CD14-positive monocyte (primary cell): ENCODE results near the gene C5orf58. TPM values are rescaled to one million over a fixed set of nuclear protein-coding genes. Genes with fewer than 3 reads are reported as not detected.

Experiments used
- DNase-seq, 3 donors: peaks; one replicate each; pipeline ENCODE4 v3.0.0-alpha.2; 2011 to 2022
- H2AFZ ChIP-seq: 2 replicates; pipeline ENCODE4 v1.6.0; 2012; ENCODE audit warnings: mild to moderate bottlenecking, low read depth, low read length, inconsistent platforms; ENCODE audit not compliant: insufficient read depth, poor library complexity, severe bottlenecking
- H3K27ac ChIP-seq, 2 donors: 1 replicate in 1 of 2; 2 replicates in 1 of 2; pipeline ENCODE4 v1.5.1; 2012 to 2013; ENCODE audit warnings: low read length in 2 of 2, control low read depth in 1 of 2, inconsistent platforms in 1 of 2, low read depth in 1 of 2, mild to moderate bottlenecking in 1 of 2
- H3K27me3 ChIP-seq, 2 donors: one replicate each; pipeline versions ENCODE4 v1.6.0 to v1.6.1; 2011 to 2013; ENCODE audit warnings: low read length in 2 of 2; ENCODE audit not compliant: control insufficient read depth in 2 of 2, insufficient read depth in 2 of 2
- H3K36me3 ChIP-seq, 2 donors: replicated peaks in 1 of 2; 1 replicate in 1 of 2; 2 replicates in 1 of 2; pipeline versions ENCODE4 v1.5.1 to v1.6.1; 2012 to 2013; ENCODE audit warnings: low read length in 2 of 2, control low read depth in 1 of 2, inconsistent platforms in 1 of 2, mild to moderate bottlenecking in 1 of 2; ENCODE audit not compliant: insufficient read depth in 2 of 2, control insufficient read depth in 1 of 2
- H3K4me1 ChIP-seq, 2 donors: 1 replicate in 1 of 2; 2 replicates in 1 of 2; pipeline versions ENCODE4 v1.5.1 to v1.6.1; 2012 to 2013; ENCODE audit warnings: low read length in 2 of 2, control low read depth in 1 of 2, inconsistent platforms in 1 of 2, mild to moderate bottlenecking in 1 of 2, moderate library complexity in 1 of 2; ENCODE audit not compliant: insufficient read depth in 2 of 2, control insufficient read depth in 1 of 2
- H3K4me2 ChIP-seq: replicated peaks from 2 replicates; pipeline ENCODE3; 2012; ENCODE audit warnings: low read length, moderate library complexity, mild to moderate bottlenecking; ENCODE audit not compliant: poor library complexity, severe bottlenecking; ENCODE audit errors: extremely low read depth
- H3K4me3 ChIP-seq, 3 experiments: fragments of 200-600 bp in 1 of 3; sonication (generic) in 1 of 3; replicated peaks in 1 of 3; 1 replicate in 2 of 3; 2 replicates in 1 of 3; pipeline ENCODE4 v1.5.1; 2011 to 2013; ENCODE audit warnings: low read length in 3 of 3, mild to moderate bottlenecking in 3 of 3, control low read depth in 2 of 3, low read depth in 2 of 3, inconsistent platforms in 1 of 3, moderate library complexity in 1 of 3
- H3K79me2 ChIP-seq: 2 replicates; pipeline ENCODE4 v1.6.0; 2012; ENCODE audit warnings: mild to moderate bottlenecking, control low read depth, inconsistent platforms, low read length, moderate library complexity; ENCODE audit not compliant: insufficient read depth
- H3K9ac ChIP-seq: 2 replicates; pipeline ENCODE4 v1.6.0; 2017; ENCODE audit warnings: low read length, mild to moderate bottlenecking; ENCODE audit not compliant: insufficient read depth, poor library complexity, severe bottlenecking
- H3K9me3 ChIP-seq, 2 donors: replicated peaks in 1 of 2; 1 replicate in 1 of 2; 2 replicates in 1 of 2; pipeline versions ENCODE4 v1.5.1 to v1.6.1; 2012 to 2013; ENCODE audit warnings: low read length in 2 of 2, control low read depth in 1 of 2; ENCODE audit not compliant: control insufficient read depth in 1 of 2, insufficient read depth in 1 of 2
- H4K20me1 ChIP-seq: 2 replicates; pipeline ENCODE4 v1.6.0; 2012; ENCODE audit warnings: mild to moderate bottlenecking, low read length, control low read depth, moderate library complexity; ENCODE audit not compliant: insufficient read depth
- H3K27ac Mint-ChIP-seq, 7 donors: one replicate each; pipeline ENCODE4 v1.8.0; 2020; ENCODE audit warnings: mild to moderate bottlenecking in 7 of 7, mixed read lengths in 7 of 7, moderate library complexity in 6 of 7, inconsistent platforms in 2 of 7
- H3K27me3 Mint-ChIP-seq, 3 donors: one replicate each; pipeline ENCODE4 v1.8.0; 2021 to 2022; ENCODE audit warnings: low read depth in 3 of 3, mild to moderate bottlenecking in 3 of 3, mixed read lengths in 3 of 3, moderate library complexity in 3 of 3, inconsistent platforms in 1 of 3
- H3K36me3 Mint-ChIP-seq, 2 donors: one replicate each; pipeline ENCODE4 v1.8.0; 2020; ENCODE audit warnings: mixed read lengths in 2 of 2, inconsistent platforms in 1 of 2, mild to moderate bottlenecking in 1 of 2
- H3K4me1 Mint-ChIP-seq: one replicate; pipeline ENCODE4 v1.8.0; 2020; ENCODE audit warnings: mild to moderate bottlenecking, mixed read lengths
- H3K4me3 Mint-ChIP-seq, 2 donors: one replicate each; pipeline ENCODE4 v1.8.0; 2020; ENCODE audit warnings: mild to moderate bottlenecking in 2 of 2, mixed read lengths in 2 of 2, moderate library complexity in 1 of 2
- H3K9me3 Mint-ChIP-seq, 7 donors: one replicate each; pipeline ENCODE4 v1.8.0; 2020 to 2022; ENCODE audit warnings: mixed read lengths in 7 of 7, mild to moderate bottlenecking in 6 of 7, moderate library complexity in 6 of 7, inconsistent platforms in 2 of 7
- CTCF ChIP-seq: fragments of 200-600 bp; IDR thresholded peaks from one replicate; pipeline ENCODE4 v1.8.0; 2022; ENCODE audit warnings: antibody characterized with exemption, mild to moderate bottlenecking
- intact Hi-C, 2 donors: fragments of 100-400 bp; cut with micrococcal nuclease; formaldehyde crosslinking; loops; one replicate each; pipeline versions ENCODE4 v1.15.0 to v1.15.1; 2023
- polyA plus RNA-seq, 3 donors: library from polyadenylated mRNA; depleted of rRNA in 1 of 3; unstranded in 2 of 3; stranded (reverse) in 1 of 3; fragments of 300-500 nt in 2 of 3; fragments of >200 nt in 1 of 3; fragmentation: Illumina TruSeq in 2 of 3; gene quantifications; 1 replicate in 2 of 3; 2 replicates in 1 of 3; pipeline ENCODE4 v1.2.3, GENCODE V29; 2012 to 2021

The C5orf58 gene
- polyA plus RNA-seq, 3 donors = 0.46 TPM; not detected in 2

GRCh38 chr5:170294556-170294955 is 61.8 kb downstream of the C5orf58 start:
- H3K27ac Mint-ChIP-seq = peak overlapping the region; percentile 62 to 100 (median 98)
- H3K36me3 ChIP-seq = peaks cover 43 to 55% of the 10 kb centered on the region in 2 donors
- H3K79me2 ChIP-seq = peaks cover 99% of the 10 kb centered on the region
- intact Hi-C loops = loop anchor here (5.0 kb wide), 2 partner anchors 38 to 48 kb away; no protein-coding TSS in a partner anchor
- peak overlapping the region; percentile 99 to 100 for H3K4me3 Mint-ChIP-seq
- H3K9me3 ChIP-seq = no peaks in the 10 kb centered on the region
- peaks cover 0 to 4% (median 2%) of the 10 kb centered on the region in 3 donors for H3K27me3 Mint-ChIP-seq
- no peak for DNase-seq
- H3K36me3 Mint-ChIP-seq = peaks cover 59 to 71% of the 10 kb centered on the region in 2 donors
- H3K4me3 ChIP-seq = peak overlapping the region; percentile 93 to 97 (median 95)
- peaks cover 80% of the 10 kb centered on the region for H3K4me1 Mint-ChIP-seq
- peak overlapping the region in 1 of 2 donors; percentile 95 for H3K27ac ChIP-seq
- peaks cover 0 to 4% (median 0%) of the 10 kb centered on the region in 7 donors for H3K9me3 Mint-ChIP-seq
- peak overlapping the region; percentile 87 for H3K4me2 ChIP-seq
- H3K9ac ChIP-seq = peak overlapping the region; percentile 92
- H4K20me1 ChIP-seq = peaks cover 82% of the 10 kb centered on the region
- peaks cover 82 to 85% of the 10 kb centered on the region in 2 donors for H3K4me1 ChIP-seq
- TF ChIP-seq CTCF = no peak
- no peaks in the 10 kb centered on the region for H3K27me3 ChIP-seq
- no peak overlapping the region for H2AFZ ChIP-seq

Other genes starting within 250 kb of the C5orf58 start
- gene FOXI1, start 127.1 kb upstream of the C5orf58 start, polyA plus RNA-seq = not detected
- 100 to 1,000 TPM in 1 of 3 donors, 10 to 100 TPM in 2; 52.0 to 177 (median 89.5) TPM for gene LCP2, start 64.8 kb downstream of the C5orf58 start, polyA plus RNA-seq
- 10 to 100 TPM in 1 of 3 donors, 1 to 10 TPM in 1, under 1 TPM in 1; 0.79 to 20.8 (median 1.2) TPM for gene KCNMB1, start 156.4 kb downstream of the C5orf58 start, polyA plus RNA-seq